ENCODE measurements around the gene LRMDA. TPM values are rescaled to one million over a fixed set of nuclear protein-coding genes. Genes with fewer than 3 reads are reported as not detected.

LRMDA gene
- total RNA-seq, 5 donors from 2014 or later (not counting 1 experiment from before 2014, with no cell fraction given): 0.30 to 1.2 TPM; not detected in 3

GRCh38 chr10:75858339-75858738 is 426.9 kb downstream of the LRMDA start:
- CTCF ChIA-PET: no interaction called here
- H3K4me1 Mint-ChIP-seq: no peaks in the 10 kb centered on the region
- H3K36me3 ChIP-seq (ENCODE audit: control insufficient read depth in 2 of 2, extremely low read depth in 1 of 2, insufficient read depth in 1 of 2, low read length in 1 of 2): no peaks in the 10 kb centered on the region
- WGBS (ENCODE audit: insufficient coverage): 80% methylated on average over 1 of the region's 1 CpG
- peaks cover 0 to 2% of the 10 kb centered on the region in 2 experiments for H3K27me3 ChIP-seq (replicated peaks in 1 of 2; ENCODE audit: control insufficient read depth in 2 of 2, extremely low read depth in 1 of 2, insufficient read depth in 2 of 2, low read length in 1 of 2)
- POLR2A ChIA-PET: no interaction called here
- no peak overlapping the region for H3K27ac Mint-ChIP-seq
- H3K4me1 ChIP-seq (ENCODE audit: control insufficient read depth in 1 of 2, extremely low read depth in 1 of 2, insufficient read depth in 2 of 2, low read length in 2 of 2): no peaks in the 10 kb centered on the region
- no peak for DNase-seq
- H3K9me3 Mint-ChIP-seq: no peaks in the 10 kb centered on the region
- no peak overlapping the region for H3K4me3 ChIP-seq (ENCODE audit: control insufficient read depth in 1 of 2, extremely low read depth in 1 of 2, low read length in 1 of 2)
- H3K36me3 Mint-ChIP-seq: no peaks in the 10 kb centered on the region
- no peaks in the 10 kb centered on the region for H3K27me3 Mint-ChIP-seq
- no peak for ATAC-seq (replicated peaks in 1 of 4)
- H3K9me3 ChIP-seq: no peaks in the 10 kb centered on the region
- no peak overlapping the region for H3K4me3 Mint-ChIP-seq
- no peak overlapping the region for H3K27ac ChIP-seq (ENCODE audit: low read length)

DNA sequence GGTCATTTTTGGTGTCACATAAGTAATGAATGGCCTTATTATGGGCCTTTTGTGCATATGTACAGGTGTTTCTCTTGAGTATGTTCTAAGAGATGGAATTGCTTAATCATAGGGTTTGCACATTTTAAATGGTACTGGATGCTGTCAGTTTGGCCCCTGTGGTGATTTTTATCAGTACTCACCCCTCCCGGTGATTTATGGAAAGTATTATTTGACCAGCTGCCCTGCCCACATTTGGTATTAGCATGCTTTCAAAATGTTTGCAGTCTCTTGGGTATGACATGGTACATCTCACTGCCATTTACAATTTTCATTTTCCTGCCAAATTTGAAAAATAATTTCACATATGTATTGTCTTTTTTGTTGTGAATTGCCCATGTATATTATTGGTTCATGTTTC is 427.7 kb downstream of the LRMDA start:
- H3K9me3 Mint-ChIP-seq: no peaks in the 10 kb centered on the region
- H3K4me3 Mint-ChIP-seq: no peak overlapping the region
- no peak overlapping the region for H3K27ac Mint-ChIP-seq
- H3K36me3 Mint-ChIP-seq: no peaks in the 10 kb centered on the region
- Histone ChIP-seq H3K27me3 (replicated peaks in 1 of 2; ENCODE audit: control insufficient read depth in 2 of 2, extremely low read depth in 1 of 2, insufficient read depth in 2 of 2, low read length in 1 of 2) (peaks cover 0 to 2% of the 10 kb centered on the region in 2 experiments), H3K9me3 (no peaks in the 10 kb centered on the region), H3K4me1 (ENCODE audit: control insufficient read depth in 1 of 2, extremely low read depth in 1 of 2, insufficient read depth in 2 of 2, low read length in 2 of 2) (no peaks in the 10 kb centered on the region), H3K4me3 (ENCODE audit: control insufficient read depth in 1 of 2, extremely low read depth in 1 of 2, low read length in 1 of 2) (no peak overlapping the region), H3K27ac (ENCODE audit: low read length) (no peak overlapping the region), H3K36me3 (ENCODE audit: control insufficient read depth in 2 of 2, extremely low read depth in 1 of 2, insufficient read depth in 1 of 2, low read length in 1 of 2) (no peaks in the 10 kb centered on the region)
- ChIA-PET POLR2A (no interaction called here), CTCF (no interaction called here)
- no peaks in the 10 kb centered on the region for H3K4me1 Mint-ChIP-seq
- DNase-seq (no peak), ATAC-seq (replicated peaks in 1 of 4) (no peak)
- no CpG with 5 or more reads among the region's 1 CpG for WGBS (ENCODE audit: insufficient coverage)
- H3K27me3 Mint-ChIP-seq: no peaks in the 10 kb centered on the region

- H3K4me3 ChIP-seq (ENCODE audit: control insufficient read depth in 1 of 2, extremely low read depth in 1 of 2, low read length in 1 of 2): no peak overlapping the region
- H3K36me3 ChIP-seq (ENCODE audit: control insufficient read depth in 2 of 2, extremely low read depth in 1 of 2, insufficient read depth in 1 of 2, low read length in 1 of 2): no peaks in the 10 kb centered on the region
- no peaks in the 10 kb centered on the region for H3K36me3 Mint-ChIP-seq
- ChIA-PET CTCF (no interaction called here), POLR2A (no interaction called here)
- no peaks in the 10 kb centered on the region for H3K4me1 ChIP-seq (ENCODE audit: control insufficient read depth in 1 of 2, extremely low read depth in 1 of 2, insufficient read depth in 2 of 2, low read length in 2 of 2)
- H3K27me3 ChIP-seq (replicated peaks in 1 of 2; ENCODE audit: control insufficient read depth in 2 of 2, extremely low read depth in 1 of 2, insufficient read depth in 2 of 2, low read length in 1 of 2): peaks cover 0 to 2% of the 10 kb centered on the region in 2 experiments
- no peak overlapping the region for H3K4me3 Mint-ChIP-seq
- ATAC-seq (replicated peaks in 1 of 4) (no peak), DNase-seq (no peak)
- H3K4me1 Mint-ChIP-seq: no peaks in the 10 kb centered on the region
- H3K27ac ChIP-seq (ENCODE audit: low read length): no peak overlapping the region
- H3K9me3 ChIP-seq: no peaks in the 10 kb centered on the region
- no peaks in the 10 kb centered on the region for H3K27me3 Mint-ChIP-seq
- H3K27ac Mint-ChIP-seq: no peak overlapping the region
- H3K9me3 Mint-ChIP-seq: no peaks in the 10 kb centered on the region
- WGBS (ENCODE audit: insufficient coverage): 96% methylated on average over 3 of the region's 6 CpGs
These were observed 428.6 kb downstream of the LRMDA start for GRCh38 chr10:75860009-75860408.

DNA sequence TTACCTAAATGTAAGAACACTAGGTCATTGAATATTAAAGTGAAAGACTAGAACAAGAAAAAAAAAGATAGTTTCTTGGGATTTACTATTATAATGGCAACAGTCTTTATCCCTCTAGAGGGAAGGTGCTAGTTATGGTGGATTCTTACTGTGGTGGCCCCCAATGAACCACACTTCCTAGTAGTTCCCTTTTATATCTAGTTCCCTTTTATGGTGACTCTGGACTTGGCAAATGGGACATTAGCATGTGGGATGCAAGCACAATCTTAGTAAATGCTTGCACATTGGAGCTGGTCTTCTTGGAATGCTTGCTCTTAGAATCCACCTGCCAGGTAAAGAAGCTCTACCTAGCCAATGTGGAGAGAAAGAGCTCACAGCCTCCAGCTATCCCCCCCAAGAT is 430.2 kb downstream of the LRMDA start:
- Histone ChIP-seq H3K9me3 (no peaks in the 10 kb centered on the region), H3K27ac (ENCODE audit: low read length) (no peak overlapping the region), H3K4me1 (ENCODE audit: control insufficient read depth in 1 of 2, extremely low read depth in 1 of 2, insufficient read depth in 2 of 2, low read length in 2 of 2) (no peaks in the 10 kb centered on the region), H3K27me3 (replicated peaks in 1 of 2; ENCODE audit: control insufficient read depth in 2 of 2, extremely low read depth in 1 of 2, insufficient read depth in 2 of 2, low read length in 1 of 2) (peaks cover 0 to 2% of the 10 kb centered on the region in 2 experiments), H3K36me3 (ENCODE audit: control insufficient read depth in 2 of 2, extremely low read depth in 1 of 2, insufficient read depth in 1 of 2, low read length in 1 of 2) (no peaks in the 10 kb centered on the region), H3K4me3 (ENCODE audit: control insufficient read depth in 1 of 2, extremely low read depth in 1 of 2, low read length in 1 of 2) (no peak overlapping the region)
- no peak for DNase-seq
- POLR2A ChIA-PET: interaction anchor here in 1 of 2 donors (0.6 kb wide), 1 partner anchor 11 kb away, joined by 3 read pairs; no protein-coding TSS in a partner anchor
- Mint-ChIP-seq H3K27ac (no peak overlapping the region), H3K36me3 (no peaks in the 10 kb centered on the region), H3K27me3 (no peaks in the 10 kb centered on the region), H3K9me3 (no peaks in the 10 kb centered on the region), H3K4me3 (no peak overlapping the region), H3K4me1 (no peaks in the 10 kb centered on the region)
- CTCF ChIA-PET: no interaction called here
- ATAC-seq (replicated peaks in 1 of 4): no peak

DNA sequence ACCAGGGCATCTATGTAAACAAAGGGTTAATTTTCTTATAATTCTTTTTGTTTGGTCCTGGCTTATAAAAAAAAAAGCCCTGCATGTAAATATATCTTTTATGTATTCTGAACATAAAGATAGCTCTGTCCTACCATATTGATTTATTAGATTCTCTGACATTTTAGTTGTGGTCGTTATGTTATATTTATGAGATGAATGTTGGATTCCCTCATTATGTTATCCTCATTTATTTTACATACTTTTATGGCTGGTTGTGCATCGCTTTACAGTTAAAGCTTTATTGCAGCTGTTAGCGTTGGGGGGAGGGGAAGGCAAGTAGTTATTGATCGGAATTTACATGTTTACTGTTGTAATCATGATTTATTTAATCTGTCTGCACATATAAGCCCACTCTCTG is 431.5 kb downstream of the LRMDA start:
- no peaks in the 10 kb centered on the region for H3K9me3 Mint-ChIP-seq
- ChIA-PET POLR2A (no interaction called here), CTCF (no interaction called here)
- no peaks in the 10 kb centered on the region for H3K4me1 ChIP-seq (ENCODE audit: control insufficient read depth in 1 of 2, extremely low read depth in 1 of 2, insufficient read depth in 2 of 2, low read length in 2 of 2)
- no peaks in the 10 kb centered on the region for H3K4me1 Mint-ChIP-seq
- no peak for DNase-seq
- no peaks in the 10 kb centered on the region for H3K36me3 Mint-ChIP-seq
- H3K27ac Mint-ChIP-seq: no peak overlapping the region
- peaks cover 0 to 1% of the 10 kb centered on the region in 2 experiments for H3K27me3 ChIP-seq (replicated peaks in 1 of 2; ENCODE audit: control insufficient read depth in 2 of 2, extremely low read depth in 1 of 2, insufficient read depth in 2 of 2, low read length in 1 of 2)
- H3K36me3 ChIP-seq (ENCODE audit: control insufficient read depth in 2 of 2, extremely low read depth in 1 of 2, insufficient read depth in 1 of 2, low read length in 1 of 2): no peaks in the 10 kb centered on the region
- H3K4me3 ChIP-seq (ENCODE audit: control insufficient read depth in 1 of 2, extremely low read depth in 1 of 2, low read length in 1 of 2): no peak overlapping the region
- no peaks in the 10 kb centered on the region for H3K9me3 ChIP-seq
- H3K27ac ChIP-seq (ENCODE audit: low read length): no peak overlapping the region
- no peak overlapping the region for H3K4me3 Mint-ChIP-seq
- no peaks in the 10 kb centered on the region for H3K27me3 Mint-ChIP-seq
- ATAC-seq (replicated peaks in 1 of 4): no peak
- WGBS (ENCODE audit: insufficient coverage): no CpG with 5 or more reads among the region's 4 CpGs

- ATAC-seq (replicated peaks in 1 of 4) (no peak), DNase-seq (no peak)
- no peaks in the 10 kb centered on the region for H3K36me3 Mint-ChIP-seq
- no peak overlapping the region for H3K4me3 ChIP-seq (ENCODE audit: control insufficient read depth in 1 of 2, extremely low read depth in 1 of 2, low read length in 1 of 2)
- no peaks in the 10 kb centered on the region for H3K9me3 ChIP-seq
- H3K4me3 Mint-ChIP-seq: no peak overlapping the region
- no peak overlapping the region for H3K27ac ChIP-seq (ENCODE audit: low read length)
- H3K27me3 Mint-ChIP-seq: no peaks in the 10 kb centered on the region
- H3K27me3 ChIP-seq (replicated peaks in 1 of 2; ENCODE audit: control insufficient read depth in 2 of 2, extremely low read depth in 1 of 2, insufficient read depth in 2 of 2, low read length in 1 of 2): no peaks in the 10 kb centered on the region
- no peaks in the 10 kb centered on the region for H3K4me1 Mint-ChIP-seq
- no peak overlapping the region for H3K27ac Mint-ChIP-seq
- ChIA-PET POLR2A (no interaction called here), CTCF (no interaction called here)
- H3K36me3 ChIP-seq (ENCODE audit: control insufficient read depth in 2 of 2, extremely low read depth in 1 of 2, insufficient read depth in 1 of 2, low read length in 1 of 2): no peaks in the 10 kb centered on the region
- H3K9me3 Mint-ChIP-seq: no peaks in the 10 kb centered on the region
- H3K4me1 ChIP-seq (ENCODE audit: control insufficient read depth in 1 of 2, extremely low read depth in 1 of 2, insufficient read depth in 2 of 2, low read length in 2 of 2): no peaks in the 10 kb centered on the region
These were observed 433.3 kb downstream of the LRMDA start for GRCh38 chr10:75864717-75865116.

All from T-cell (primary cell).